Neural progenitor cell (in vitro differentiated cells): Measurements from ENCODE around the gene IL11RA. TPM values are rescaled to one million over a fixed set of nuclear protein-coding genes. Genes with fewer than 3 reads are reported as not detected.
"Not testable (repeated sequence)": the region's sequence is repeated elsewhere in the genome, so short reads cannot be mapped to it uniquely, and the experiment has no call there.

ENCODE experiments used
- DNase-seq: peaks from one replicate; pipeline ENCODE4 v3.0.0-alpha.2; 2016; ENCODE audit warnings: low spot score
- H2AFZ ChIP-seq: fragments of 200-600 bp; sonication (generic); replicated peaks from 2 replicates; pipeline ENCODE4 v1.6.1; 2016; ENCODE audit warnings: antibody characterized with exemption
- H3F3A ChIP-seq: fragments of 200-600 bp; sonication (generic); 2 replicates; pipeline ENCODE4 v1.6.1; 2016; ENCODE audit warnings: antibody characterized with exemption, low read depth
- H3K27ac ChIP-seq: fragments of 200-600 bp; sonication (generic); 2 replicates; pipeline ENCODE4 v1.5.1; 2016; ENCODE audit warnings: mild to moderate bottlenecking
- H3K27me3 ChIP-seq: fragments of 200-600 bp; sonication (generic); 2 replicates; pipeline ENCODE4 v1.6.1; 2016; ENCODE audit warnings: mild to moderate bottlenecking, moderate library complexity
- H3K36me3 ChIP-seq: fragments of 200-600 bp; sonication (generic); 2 replicates; pipeline ENCODE4 v1.5.1; 2016
- H3K4me1 ChIP-seq: fragments of 200-600 bp; sonication (generic); 2 replicates; pipeline ENCODE4 v1.6.1; 2016; ENCODE audit warnings: mixed run types
- H3K4me2 ChIP-seq: fragments of 200-600 bp; sonication (generic); 2 replicates; pipeline ENCODE4 v1.6.1; 2016
- H3K4me3 ChIP-seq: fragments of 200-600 bp; sonication (generic); 2 replicates; pipeline ENCODE4 v1.5.1; 2016
- H3K79me2 ChIP-seq: fragments of 200-600 bp; sonication (generic); 2 replicates; pipeline ENCODE4 v1.6.1; 2016; ENCODE audit warnings: low read depth
- H3K9ac ChIP-seq: fragments of 200-600 bp; sonication (generic); 2 replicates; pipeline ENCODE4 v1.6.1; 2016
- H3K9me3 ChIP-seq: fragments of 200-600 bp; sonication (generic); 2 replicates; pipeline ENCODE4 v1.5.1; 2016; ENCODE audit warnings: low read depth
- H4K20me1 ChIP-seq: fragments of 200-600 bp; sonication (generic); 2 replicates; pipeline ENCODE4 v1.6.1; 2016; ENCODE audit warnings: low read depth
- H3K27ac Mint-ChIP-seq: 3 replicates; pipeline ENCODE4 v1.8.0; 2021; ENCODE audit warnings: mixed read lengths
- H3K27me3 Mint-ChIP-seq: 2 replicates; pipeline ENCODE4 v1.8.0; 2022; ENCODE audit warnings: low read depth, mild to moderate bottlenecking, inconsistent platforms, moderate library complexity, mixed read lengths; ENCODE audit not compliant: insufficient read depth
- H3K36me3 Mint-ChIP-seq: 3 replicates; pipeline ENCODE4 v1.8.0; 2021; ENCODE audit warnings: mixed read lengths
- H3K4me1 Mint-ChIP-seq: 3 replicates; pipeline ENCODE4 v1.8.0; 2021; ENCODE audit warnings: mixed read lengths
- H3K4me3 Mint-ChIP-seq: 3 replicates; pipeline ENCODE4 v1.8.0; 2021; ENCODE audit warnings: mild to moderate bottlenecking, moderate library complexity, mixed read lengths
- H3K9me3 Mint-ChIP-seq: 3 replicates; pipeline ENCODE4 v1.8.0; 2020; ENCODE audit warnings: mixed read lengths
- CTCF ChIP-seq: fragments of 200-600 bp; sonication (generic); IDR thresholded peaks from 2 replicates; pipeline ENCODE4 v1.5.1; 2017; ENCODE audit warnings: antibody characterized with exemption, mild to moderate bottlenecking
- EZH2 ChIP-seq: fragments of 200-600 bp; sonication (generic); IDR thresholded peaks from 2 replicates; pipeline ENCODE4 v1.6.1; 2017; ENCODE audit warnings: antibody characterized with exemption, mild to moderate bottlenecking, moderate library complexity
- EZH2phosphoT487 ChIP-seq: fragments of 200-600 bp; sonication (generic); IDR thresholded peaks from 2 replicates; pipeline ENCODE4 v1.6.1; 2017; ENCODE audit warnings: antibody characterized with exemption
- total RNA-seq: library from RNA; depleted of rRNA; stranded (reverse); fragments of >200 nt; gene quantifications from 2 replicates; pipeline ENCODE4 v1.2.3, GENCODE V29; 2015; ENCODE audit warnings: low replicate concordance

Gene IL11RA
- total RNA-seq, 1 donor from 2014 or later: 12.7 TPM

GRCh38 chr9:34638138-34638445 is 13.9 kb upstream of the IL11RA start:
- Histone ChIP-seq H3K4me1 (peaks cover 15% of the 10 kb centered on the region), H3K27ac (no peak overlapping the region), H3K79me2 (peaks cover 15% of the 10 kb centered on the region), H3K36me3 (no peaks in the 10 kb centered on the region), H3K9ac (no peak overlapping the region), H3K4me2 (peak overlapping the region; percentile 83), H3K4me3 (peak overlapping the region; percentile 55), H3F3A (peaks cover 32% of the 10 kb centered on the region), H2AFZ (peak overlapping the region; percentile 80), H4K20me1 (peaks cover 17% of the 10 kb centered on the region), H3K9me3 (no peaks in the 10 kb centered on the region), H3K27me3 (peaks cover 5% of the 10 kb centered on the region)
- TF ChIP-seq EZH2 (no peak), EZH2phosphoT487 (no peak), CTCF (no peak)
- Mint-ChIP-seq H3K4me3 (peak overlapping the region; percentile 91), H3K9me3 (no peaks in the 10 kb centered on the region), H3K36me3 (peaks cover 2% of the 10 kb centered on the region), H3K4me1 (peaks cover 24% of the 10 kb centered on the region), H3K27me3 (peaks cover 8% of the 10 kb centered on the region), H3K27ac (no peak overlapping the region)
- no peak for DNase-seq

GRCh38 chr9:34639322-34639721 is 12.7 kb upstream of the IL11RA start:
- not testable (repeated sequence) for H3K9me3 Mint-ChIP-seq, H3K36me3 ChIP-seq, H3K27me3 ChIP-seq, H3K36me3 Mint-ChIP-seq, H3K4me2 ChIP-seq, DNase-seq, H3K4me3 ChIP-seq, H3K4me3 Mint-ChIP-seq, H3K27ac Mint-ChIP-seq, H3K9ac ChIP-seq, H3K9me3 ChIP-seq, H2AFZ ChIP-seq, H3K27ac ChIP-seq, H3K27me3 Mint-ChIP-seq, H3K4me1 ChIP-seq
- H3K4me1 Mint-ChIP-seq: peaks cover 19% of the 10 kb centered on the region
- Histone ChIP-seq H3K79me2 (peaks cover 15% of the 10 kb centered on the region), H3F3A (peaks cover 21% of the 10 kb centered on the region), H4K20me1 (peaks cover 13% of the 10 kb centered on the region)

- peaks cover 9% of the 10 kb centered on the region for H3K4me1 ChIP-seq
- TF ChIP-seq CTCF (no peak), EZH2phosphoT487 (no peak), EZH2 (no peak)
- H3K27ac ChIP-seq: no peak overlapping the region
Observed at GRCh38 chr9:34642679-34643078, 9.3 kb upstream of the IL11RA start.

GRCh38 chr9:34644766-34645314 is 7.1 kb upstream of the IL11RA start:
- Histone ChIP-seq H3K4me2 (no peak overlapping the region), H4K20me1 (peaks cover 8% of the 10 kb centered on the region), H2AFZ (no peak overlapping the region), H3K9me3 (no peaks in the 10 kb centered on the region), H3K27ac (no peak overlapping the region), H3F3A (peaks cover 18% of the 10 kb centered on the region), H3K4me3 (no peak overlapping the region), H3K36me3 (no peaks in the 10 kb centered on the region), H3K4me1 (peaks cover 12% of the 10 kb centered on the region), H3K27me3 (no peaks in the 10 kb centered on the region), H3K79me2 (peaks cover 16% of the 10 kb centered on the region), H3K9ac (no peak overlapping the region)
- peak overlapping the region; percentile 41 for H3K4me3 Mint-ChIP-seq
- peak overlapping the region; percentile 27 for H3K27ac Mint-ChIP-seq
- H3K9me3 Mint-ChIP-seq: no peaks in the 10 kb centered on the region
- peaks cover 10% of the 10 kb centered on the region for H3K27me3 Mint-ChIP-seq
- TF ChIP-seq EZH2phosphoT487: no peak
- no peak for TF ChIP-seq EZH2
- no peak for TF ChIP-seq CTCF
- DNase-seq: no peak
- H3K4me1 Mint-ChIP-seq: peaks cover 27% of the 10 kb centered on the region
- peaks cover 13% of the 10 kb centered on the region for H3K36me3 Mint-ChIP-seq

More at GRCh38 chr9:34642679-34643078, 9.3 kb upstream of the IL11RA start:
- no peak for DNase-seq
- no peaks in the 10 kb centered on the region for H3K36me3 Mint-ChIP-seq
- H3K4me3 ChIP-seq: no peak overlapping the region
- peaks cover 6% of the 10 kb centered on the region for H3K79me2 ChIP-seq
- H3K4me1 Mint-ChIP-seq: peaks cover 27% of the 10 kb centered on the region
- H3K27ac Mint-ChIP-seq: peak overlapping the region; percentile 14
- no peak overlapping the region for H3K9ac ChIP-seq
- no peak overlapping the region for H3K4me2 ChIP-seq
- peaks cover 32% of the 10 kb centered on the region for H3F3A ChIP-seq
- no peak overlapping the region for H2AFZ ChIP-seq
- peaks cover 8% of the 10 kb centered on the region for H4K20me1 ChIP-seq
- H3K4me3 Mint-ChIP-seq: no peak overlapping the region
- no peaks in the 10 kb centered on the region for H3K9me3 Mint-ChIP-seq
- H3K27me3 Mint-ChIP-seq: peaks cover 5% of the 10 kb centered on the region
- H3K27me3 ChIP-seq: no peaks in the 10 kb centered on the region
- no peaks in the 10 kb centered on the region for H3K36me3 ChIP-seq
- no peaks in the 10 kb centered on the region for H3K9me3 ChIP-seq
